Activated CD8-positive, alpha-beta memory T cell treated with anti-CD3 and anti-CD28 coated beads for 48 hours (primary cell): ENCODE results near the gene GAGE12F.
"Not testable (repeated sequence)": the region's sequence is repeated elsewhere in the genome, so short reads cannot be mapped to it uniquely, and the experiment has no call there.

Experiments
- DNase-seq, 3 experiments: peaks; one replicate each; pipeline ENCODE4 v3.0.0-alpha.2; 2020; ENCODE audit warnings: low read depth in 2 of 3, low spot score in 2 of 3

GAGE12F gene

GRCh38 chrX:49560542-49560941 lies at the start of gene GAGE12F:
Gene GAGE12F (plus strand): TSS chrX:49560842. CDS start chrX:49561997, 1,155 bp downstream.
- DNase-seq: not testable (repeated sequence)

GRCh38 chrX:49531877-49532276 lies 28.8 kb upstream of the GAGE12F start, which contains the start of gene GAGE12C:
Gene GAGE12C (plus strand): TSS chrX:49532177. CDS start chrX:49533332, 1,155 bp downstream.
- not testable (repeated sequence) for DNase-seq

GRCh38 chrX:49541433-49541832 lies 19.2 kb upstream of the GAGE12F start, which contains the start of gene GAGE12D:
Gene GAGE12D (plus strand): TSS chrX:49541733. CDS start chrX:49542888, 1,155 bp downstream.
- DNase-seq: not testable (repeated sequence)

GRCh38 chrX:49550989-49551388 lies 9.7 kb upstream of the GAGE12F start, which contains the start of gene GAGE12E:
Gene GAGE12E (plus strand): TSS chrX:49551289. CDS start chrX:49552444, 1,155 bp downstream.
- DNase-seq: not testable (repeated sequence)

- DNase-seq: not testable (repeated sequence)
These were observed 8.1 kb downstream of the GAGE12F start for GRCh38 chrX:49568728-49569127.

GRCh38 chrX:49569152-49569551 lies 8.5 kb downstream of the GAGE12F start:
- not testable (repeated sequence) for DNase-seq

GRCh38 chrX:49570100-49570499 lies 9.5 kb downstream of the GAGE12F start, which contains the start of gene GAGE12G:
Gene GAGE12G (plus strand): TSS chrX:49570400. CDS start chrX:49571555, 1,155 bp downstream.
- not testable (repeated sequence) for DNase-seq

GRCh38 chrX:49579649-49580048 lies 19.0 kb downstream of the GAGE12F start, which contains the start of gene GAGE12H:
Gene GAGE12H (plus strand): TSS chrX:49579949. CDS start chrX:49581104, 1,155 bp downstream.
- not testable (repeated sequence) for DNase-seq

GRCh38 chrX:49589196-49589595 lies 28.6 kb downstream of the GAGE12F start, which contains the start of gene GAGE2A:
Gene GAGE2A (plus strand): TSS chrX:49589496. CDS start chrX:49590651, 1,155 bp downstream.
- DNase-seq: not testable (repeated sequence)

- DNase-seq: not testable (repeated sequence)
These were observed 29.3 kb downstream of the GAGE12F start for GRCh38 chrX:49589769-49590478.

- not testable (repeated sequence) for DNase-seq
These were observed 29.8 kb downstream of the GAGE12F start for GRCh38 chrX:49590488-49590887.

GRCh38 chrX:49598720-49599119 lies 38.1 kb downstream of the GAGE12F start, which contains the start of gene GAGE1:
Gene GAGE1 (plus strand): TSS chrX:49599020. CDS start chrX:49600175, 1,155 bp downstream.
- DNase-seq: not testable (repeated sequence)

- DNase-seq: no peak
These were observed 50.2 kb downstream of the GAGE12F start for GRCh38 chrX:49610718-49611310.
